ENCODE results near the gene RNF222. TPM values are rescaled to one million over a fixed set of nuclear protein-coding genes. Genes with fewer than 3 reads are reported as not detected.

RNF222 gene
- total RNA-seq, 1 donor: not detected

GRCh38 chr17:8426094-8426720 lies 28.6 kb upstream of the RNF222 start:
- TF ChIP-seq CTCF (IDR thresholded peaks at IDR 0.05; ENCODE audit: insufficient read depth, low read length): no peak
- DNase-seq (ENCODE audit: low read depth): no peak
- no peak overlapping the region for H3K4me3 ChIP-seq (ENCODE audit: low read depth, low read length)

- no peak for TF ChIP-seq CTCF (IDR thresholded peaks at IDR 0.05; ENCODE audit: insufficient read depth, low read length)
- no peak for DNase-seq (ENCODE audit: low read depth)
- H3K4me3 ChIP-seq (ENCODE audit: low read depth, low read length): no peak overlapping the region
These were observed 23.9 kb upstream of the RNF222 start for GRCh38 chr17:8421571-8421970.

- TF ChIP-seq CTCF (IDR thresholded peaks at IDR 0.05; ENCODE audit: insufficient read depth, low read length): no peak
- H3K4me3 ChIP-seq (ENCODE audit: low read depth, low read length): no peak overlapping the region
- peak; percentile 80 for DNase-seq (ENCODE audit: low read depth)
These were observed 22.7 kb upstream of the RNF222 start for GRCh38 chr17:8420041-8420934.

- DNase-seq (ENCODE audit: low read depth): no peak
- no peak for TF ChIP-seq CTCF (IDR thresholded peaks at IDR 0.05; ENCODE audit: insufficient read depth, low read length)
These were observed 21.7 kb upstream of the RNF222 start for GRCh38 chr17:8419305-8419704.

GRCh38 chr17:8418471-8418870 lies 20.8 kb upstream of the RNF222 start:
- DNase-seq (ENCODE audit: low read depth): no peak

More at GRCh38 chr17:8419305-8419704, 21.7 kb upstream of the RNF222 start:
- no peak overlapping the region for H3K4me3 ChIP-seq (ENCODE audit: low read depth, low read length)

GRCh38 chr17:8417806-8418205 lies 20.2 kb upstream of the RNF222 start:
- DNase-seq (ENCODE audit: low read depth): no peak
- H3K4me3 ChIP-seq (ENCODE audit: low read depth, low read length): no peak overlapping the region
- TF ChIP-seq CTCF (IDR thresholded peaks at IDR 0.05; ENCODE audit: insufficient read depth, low read length): no peak

More at GRCh38 chr17:8418471-8418870, 20.8 kb upstream of the RNF222 start:
- no peak for TF ChIP-seq CTCF (IDR thresholded peaks at IDR 0.05; ENCODE audit: insufficient read depth, low read length)
- H3K4me3 ChIP-seq (ENCODE audit: low read depth, low read length): no peak overlapping the region

All from fibroblast of the aortic adventitia (primary cell).